H9 (cell line): ENCODE data around the gene EDDM13. TPM values are rescaled to one million over a fixed set of nuclear protein-coding genes. Genes with fewer than 3 reads are reported as not detected.

ENCODE experiments used
- DNase-seq: peaks from one replicate; pipeline ENCODE4 v3.0.0-alpha.2; 2017
- H2AFZ ChIP-seq: one replicate; pipeline ENCODE4 v1.6.1; 2013; ENCODE audit warnings: mild to moderate bottlenecking, low read length, control low read depth, moderate library complexity
- H2AK5ac ChIP-seq: 2 replicates; pipeline ENCODE4 v1.6.1; 2013; ENCODE audit warnings: low read length, control low read depth, mixed read lengths; ENCODE audit not compliant: insufficient read length
- H2BK120ac ChIP-seq: one replicate; pipeline ENCODE4 v1.6.1; 2013; ENCODE audit warnings: low read depth, mild to moderate bottlenecking, low read length, control low read depth, inconsistent platforms; ENCODE audit not compliant: poor library complexity, severe bottlenecking
- H2BK12ac ChIP-seq: 2 replicates; pipeline ENCODE4 v1.6.1; 2013; ENCODE audit warnings: low read length, control low read depth, mixed read lengths, low read depth; ENCODE audit not compliant: insufficient read length
- H2BK15ac ChIP-seq: 2 replicates; pipeline ENCODE4 v1.6.1; 2013; ENCODE audit warnings: low read depth, low read length, control low read depth
- H2BK20ac ChIP-seq: one replicate; pipeline ENCODE4 v1.6.1; 2013; ENCODE audit warnings: low read depth, mild to moderate bottlenecking, low read length, control low read depth, inconsistent platforms; ENCODE audit not compliant: poor library complexity, severe bottlenecking
- H2BK5ac ChIP-seq: 2 replicates; pipeline ENCODE4 v1.6.1; 2013; ENCODE audit warnings: low read length, control low read depth, mixed read lengths; ENCODE audit not compliant: insufficient read length
- H3K14ac ChIP-seq: 2 replicates; pipeline ENCODE4 v1.6.1; 2013; ENCODE audit warnings: low read length, control low read depth; ENCODE audit not compliant: insufficient read depth
- H3K18ac ChIP-seq: 2 replicates; pipeline ENCODE4 v1.6.1; 2013; ENCODE audit warnings: low read depth, mild to moderate bottlenecking, mixed read lengths, low read length, control low read depth; ENCODE audit not compliant: insufficient read length
- H3K23ac ChIP-seq: 2 replicates; pipeline ENCODE4 v1.6.1; 2013; ENCODE audit warnings: low read length, control low read depth, mixed read lengths, low read depth; ENCODE audit not compliant: insufficient read length
- H3K23me2 ChIP-seq: 2 replicates; pipeline ENCODE4 v1.6.1; 2013; ENCODE audit warnings: low read depth, mild to moderate bottlenecking, mixed read lengths, low read length, control low read depth; ENCODE audit not compliant: insufficient read length, poor library complexity, severe bottlenecking
- H3K27ac ChIP-seq: 2 replicates; pipeline ENCODE4 v1.5.1; 2013; ENCODE audit warnings: low read length, control low read depth, mixed read lengths, low read depth; ENCODE audit not compliant: insufficient read length
- H3K27me3 ChIP-seq: 2 replicates; pipeline ENCODE4 v1.6.1; 2013; ENCODE audit warnings: low read length, control low read depth, inconsistent platforms; ENCODE audit not compliant: insufficient read depth
- H3K4ac ChIP-seq: 2 replicates; pipeline ENCODE4 v1.6.1; 2013; ENCODE audit warnings: low read depth, mild to moderate bottlenecking, control low read depth, inconsistent platforms, low read length, moderate library complexity
- H3K4me1 ChIP-seq: 2 replicates; pipeline ENCODE4 v1.6.1; 2013; ENCODE audit warnings: low read length, control low read depth, inconsistent platforms; ENCODE audit not compliant: insufficient read depth
- H3K4me2 ChIP-seq: 2 replicates; pipeline ENCODE4 v1.6.1; 2013; ENCODE audit warnings: low read length, control low read depth, mixed read lengths; ENCODE audit not compliant: insufficient read length, insufficient read depth
- H3K56ac ChIP-seq: 2 replicates; pipeline ENCODE4 v1.6.1; 2013; ENCODE audit warnings: low read depth, mild to moderate bottlenecking, mixed read lengths, low read length, control low read depth; ENCODE audit not compliant: insufficient read length
- H3K79me1 ChIP-seq: 2 replicates; pipeline ENCODE4 v1.6.1; 2013; ENCODE audit warnings: low read depth, mild to moderate bottlenecking, moderate library complexity, low read length, control low read depth, inconsistent platforms; ENCODE audit not compliant: insufficient read depth, poor library complexity, severe bottlenecking
- H3K79me2 ChIP-seq: 2 replicates; pipeline ENCODE4 v1.6.1; 2013; ENCODE audit warnings: low read length, control low read depth, inconsistent platforms; ENCODE audit not compliant: insufficient read depth
- H3K9ac ChIP-seq: 2 replicates; pipeline ENCODE4 v1.6.1; 2013; ENCODE audit warnings: low read length, control low read depth, mixed read lengths; ENCODE audit not compliant: insufficient read length; ENCODE audit errors: extremely low read depth
- H3K9me3 ChIP-seq: one replicate; pipeline ENCODE4 v1.6.1; 2013; ENCODE audit warnings: low read depth, low read length, inconsistent platforms; ENCODE audit not compliant: control insufficient read depth
- H3T11ph ChIP-seq: one replicate; pipeline ENCODE4 v1.6.1; 2013; ENCODE audit warnings: mild to moderate bottlenecking, low read length, control low read depth, inconsistent platforms
- H4K20me1 ChIP-seq: one replicate; pipeline ENCODE4 v1.6.1; 2013; ENCODE audit not compliant: control insufficient read depth, insufficient read length, insufficient read depth
- H4K5ac ChIP-seq: 2 replicates; pipeline ENCODE4 v1.6.1; 2013; ENCODE audit warnings: low read depth, mild to moderate bottlenecking, mixed read lengths, low read length, control low read depth; ENCODE audit not compliant: insufficient read length
- H4K8ac ChIP-seq: replicated peaks from 2 replicates; pipeline ENCODE4 v1.6.1; 2013; ENCODE audit warnings: low read length, control low read depth, mixed read lengths, low read depth; ENCODE audit not compliant: insufficient read length
- H4K91ac ChIP-seq: 2 replicates; pipeline ENCODE4 v1.6.1; 2013; ENCODE audit warnings: low read depth, mild to moderate bottlenecking, moderate library complexity, mixed read lengths, low read length, control low read depth; ENCODE audit not compliant: insufficient read length
- H3K27ac Mint-ChIP-seq, 3 experiments: 2 replicates in 2 of 3; 3 replicates in 1 of 3; pipeline ENCODE4 v1.8.0; 2020 to 2021; ENCODE audit warnings: mixed read lengths in 3 of 3, mild to moderate bottlenecking in 1 of 3, moderate library complexity in 1 of 3
- H3K27me3 Mint-ChIP-seq: 2 replicates; pipeline ENCODE4 v1.8.0; 2021; ENCODE audit warnings: low read depth, mild to moderate bottlenecking, moderate library complexity, mixed read lengths
- H3K36me3 Mint-ChIP-seq, 3 experiments: 2 replicates in 2 of 3; 3 replicates in 1 of 3; pipeline ENCODE4 v1.8.0; 2020 to 2021; ENCODE audit warnings: low read depth in 3 of 3, mixed read lengths in 3 of 3; ENCODE audit not compliant: insufficient read depth in 1 of 3
- H3K4me1 Mint-ChIP-seq, 2 experiments: 2 replicates each; pipeline ENCODE4 v1.8.0; 2020; ENCODE audit warnings: mixed read lengths in 2 of 2
- H3K4me3 Mint-ChIP-seq, 2 experiments: 2 replicates in 1 of 2; 3 replicates in 1 of 2; pipeline ENCODE4 v1.8.0; 2020 to 2021; ENCODE audit warnings: mild to moderate bottlenecking in 2 of 2, mixed read lengths in 2 of 2, moderate library complexity in 1 of 2
- H3K9me3 Mint-ChIP-seq, 2 experiments: 2 replicates in 1 of 2; 3 replicates in 1 of 2; pipeline ENCODE4 v1.8.0; 2020; ENCODE audit warnings: mild to moderate bottlenecking in 2 of 2, mixed read lengths in 2 of 2, moderate library complexity in 1 of 2
- CTCF ChIP-seq: fragments of 200-600 bp; sonication (generic); conservative IDR thresholded peaks from 3 replicates; pipeline ENCODE4 v1.8.0; 2021; ENCODE audit warnings: antibody characterized with exemption, mild to moderate bottlenecking
- WGBS: extraction: QIAGEN DNeasy Blood & Tissue Kit; methylation state at CpG from one replicate; pipeline ENCODE4 v1.1.7; 2013; ENCODE audit warnings: missing lambda C conversion rate, low lambda C conversion rate, mixed read lengths; ENCODE audit not compliant: insufficient read length; ENCODE audit errors: extremely low coverage; 5-methylcytosine and 5-hydroxymethylcytosine counted together
- long read RNA-seq: library from polyadenylated mRNA; unstranded; transcript quantifications from one replicate; pipeline ENCODE4 v2.0.0, GENCODE V29; 2020
- total RNA-seq: library from RNA; stranded (reverse); gene quantifications from 2 replicates; pipeline ENCODE4 v1.2.1, GENCODE V29; 2021

EDDM13 gene
- not detected in 2 replicates for total RNA-seq
- long read RNA-seq = 0 reads

- H3K27ac Mint-ChIP-seq = peak within 1 kb of the TSS in 1 of 3 experiments; percentile 37; a peak in 1 of 7 replicates
- no peak within 1 kb of the TSS for H3K4ac ChIP-seq
- H3K4me2 ChIP-seq = no peak within 1 kb of the TSS
- H3T11ph ChIP-seq = no peak within 1 kb of the TSS
- H3K56ac ChIP-seq = no peak within 1 kb of the TSS
- no peak within 1 kb of the TSS for H2BK12ac ChIP-seq
- H2BK120ac ChIP-seq = no peak within 1 kb of the TSS
- peaks cover 0 to 4% (median 0%) of the 10 kb centered on the region in 3 experiments; a peak in 2 of 7 replicates for H3K36me3 Mint-ChIP-seq
- H3K79me2 ChIP-seq = no peaks in the 10 kb centered on the region; the same call in 1 of the 2 replicates
- peaks cover 4 to 39% of the 10 kb centered on the region in 2 experiments; a peak in 4 of 5 replicates for H3K9me3 Mint-ChIP-seq
- H2BK5ac ChIP-seq = no peak within 1 kb of the TSS
- H3K23me2 ChIP-seq = no peaks in the 10 kb centered on the region
- no peak within 1 kb of the TSS for H4K8ac ChIP-seq
- no peaks in the 10 kb centered on the region for H3K4me1 Mint-ChIP-seq
- no peak within 1 kb of the TSS for H2AFZ ChIP-seq
- H4K91ac ChIP-seq = no peak within 1 kb of the TSS
- H3K23ac ChIP-seq = no peak within 1 kb of the TSS
- no peak for DNase-seq
- H3K18ac ChIP-seq = no peak within 1 kb of the TSS
- no peaks in the 10 kb centered on the region for H3K4me1 ChIP-seq
- no peak within 1 kb of the TSS for H4K5ac ChIP-seq
- H3K79me1 ChIP-seq = no peaks in the 10 kb centered on the region
- H4K20me1 ChIP-seq = no peaks in the 10 kb centered on the region
- H2AK5ac ChIP-seq = no peak within 1 kb of the TSS
- no peaks in the 10 kb centered on the region for H3K27me3 ChIP-seq
- H3K27me3 Mint-ChIP-seq = no peaks in the 10 kb centered on the region; the same call in none of the 2 replicates
- WGBS = no CpG with 5 or more reads among the region's 6 CpGs
- H3K4me3 Mint-ChIP-seq = no peak within 1 kb of the TSS; a peak in 1 of 5 replicates
- H3K9me3 ChIP-seq = no peaks in the 10 kb centered on the region
- H2BK20ac ChIP-seq = no peak within 1 kb of the TSS
- no peak within 1 kb of the TSS for H3K9ac ChIP-seq
- H3K27ac ChIP-seq = no peak within 1 kb of the TSS
- no peak for TF ChIP-seq CTCF
- H2BK15ac ChIP-seq = no peak within 1 kb of the TSS
- H3K14ac ChIP-seq = no peak within 1 kb of the TSS
Measured at GRCh38 chr19:56272161-56272798, at the start of gene EDDM13. Gene EDDM13, plus strand, starts transcription at chr19:56272748. Its CDS starts 87 bp downstream, at chr19:56272835.
